Transverse colon (tissue), 4 donors: ENCODE results near the gene TRAF3. TPM values are rescaled to one million over a fixed set of nuclear protein-coding genes. Genes with fewer than 3 reads are reported as not detected.

ENCODE experiments used
- DNase-seq: peaks from one replicate; pipeline ENCODE4 v3.0.0-alpha.2; 2019
- H3K27ac ChIP-seq, 4 donors: fragments of 200-600 bp; sonication (generic); 2 replicates each; pipeline ENCODE4 v1.5.1; 2016 to 2018; ENCODE audit warnings: inconsistent platforms in 4 of 4
- H3K27me3 ChIP-seq: fragments of 200-600 bp; sonication (generic); 2 replicates; pipeline ENCODE4 v1.5.1; 2017; ENCODE audit warnings: inconsistent platforms
- H3K36me3 ChIP-seq, 4 donors: fragments of 200-600 bp; sonication (generic); 2 replicates each; pipeline ENCODE4 v1.5.1; 2017 to 2019; ENCODE audit warnings: inconsistent platforms in 4 of 4
- H3K4me1 ChIP-seq, 4 donors: fragments of 200-600 bp; sonication (generic); 2 replicates each; pipeline ENCODE4 v1.5.1; 2017 to 2020; ENCODE audit warnings: inconsistent platforms in 4 of 4
- H3K4me3 ChIP-seq, 4 donors: fragments of 200-600 bp; sonication (generic); 1 replicate in 1 of 4; 2 replicates in 3 of 4; pipeline versions ENCODE4 v1.5.1 to v1.6.1; 2017 to 2019; ENCODE audit warnings: inconsistent platforms in 4 of 4
- H3K9me3 ChIP-seq, 2 donors: fragments of 200-600 bp; sonication (generic); 2 replicates each; pipeline ENCODE4 v1.5.1; 2017 to 2019; ENCODE audit warnings: inconsistent platforms in 2 of 2
- CTCF ChIP-seq, 5 experiments: fragments of 200-600 bp in 3 of 5; fragments of 450-650 bp in 2 of 5; sonication (generic) in 3 of 5; IDR thresholded peaks; 1 replicate in 2 of 5; 2 replicates in 3 of 5; pipeline ENCODE4 v1.5.1; 2016 to 2017; ENCODE audit warnings: antibody characterized with exemption in 5 of 5, inconsistent platforms in 3 of 5, mild to moderate bottlenecking in 2 of 5, moderate library complexity in 1 of 5
- EP300 ChIP-seq: sonication (generic); formaldehyde crosslinking; IDR thresholded peaks from one replicate; pipeline ENCODE4 v1.6.1; 2017; ENCODE audit warnings: antibody characterized with exemption, low read depth
- POLR2A ChIP-seq: fragments of 450-650 bp; IDR thresholded peaks from one replicate; pipeline ENCODE4 v1.6.1; 2016; ENCODE audit warnings: antibody characterized with exemption, mild to moderate bottlenecking, moderate library complexity
- POLR2AphosphoS5 ChIP-seq, 3 donors: sonication (generic); formaldehyde crosslinking; IDR thresholded peaks; one replicate each; pipeline ENCODE4 v1.6.1; 2016; ENCODE audit warnings: antibody characterized with exemption in 3 of 3
- WGBS, 2 donors: methylation state at CpG; one replicate each; pipeline ENCODE4 v1.1.5; 2018; ENCODE audit warnings: low coverage in 1 of 2; 5-methylcytosine and 5-hydroxymethylcytosine counted together
- in situ Hi-C, 4 donors: fragments of 200-750 bp; cut with MboI; loops; one replicate each; pipeline versions ENCODE4 v1.15.0 to v1.15.1; 2017; ENCODE audit warnings: low sequenced_read_pairs in 3 of 4, low pct_ligation_motif_present in 1 of 4, low pct_unique_long_range_greater_than_20kb in 1 of 4
- intact Hi-C: fragments of 100-400 bp; cut with DNase I; formaldehyde crosslinking; loops from one replicate; pipeline ENCODE4 v1.15.1; 2023; ENCODE audit warnings: low total_unique reads
- total RNA-seq, 4 donors: library from RNA; depleted of rRNA; stranded (reverse); fragments of >200 nt; gene quantifications; one replicate each; pipeline ENCODE4 v1.1.0, GENCODE V29; 2016

The TRAF3 gene
- total RNA-seq, 4 donors from 2014 or later, result 18.7 to 28.9 (median 25.0) TPM

- intact Hi-C loops (no loop called here), in situ Hi-C loops (no loop called here)
- H3K27me3 ChIP-seq, result no peaks in the 10 kb centered on the region
- H3K27ac ChIP-seq, result no peak overlapping the region
- H3K4me3 ChIP-seq, result no peak overlapping the region
- no peaks in the 10 kb centered on the region for H3K9me3 ChIP-seq
- H3K4me1 ChIP-seq, result peaks cover 0 to 35% (median 13%) of the 10 kb centered on the region in 4 donors
- no peaks in the 10 kb centered on the region for H3K36me3 ChIP-seq
- TF ChIP-seq CTCF (IDR thresholded peaks at IDR 0.05), result no peak
- TF ChIP-seq POLR2A, result no peak
- TF ChIP-seq POLR2AphosphoS5 (IDR thresholded peaks at IDR 0.05), result no peak
- no peak for TF ChIP-seq EP300
- DNase-seq, result no peak
- 81 to 100% methylated on average over 3 to 4 of the region's 4 CpGs for WGBS, 2 donors
Measured at GRCh38 chr14:102781063-102781462, 3.8 kb downstream of the TRAF3 start.

- WGBS, 2 donors, result 83% methylated on average over 7 of the region's 7 CpGs; no CpG with 5 or more reads in 1 of the 2 donors
- no peak for DNase-seq
- in situ Hi-C loops (no loop called here), intact Hi-C loops (no loop called here)
- TF ChIP-seq EP300, result no peak
- TF ChIP-seq POLR2A, result no peak
- TF ChIP-seq CTCF (IDR thresholded peaks at IDR 0.05), result no peak
- no peak for TF ChIP-seq POLR2AphosphoS5 (IDR thresholded peaks at IDR 0.05)
- Histone ChIP-seq H3K4me3 (no peak overlapping the region), H3K27me3 (no peaks in the 10 kb centered on the region), H3K9me3 (no peaks in the 10 kb centered on the region), H3K4me1 (peaks cover 0 to 32% (median 10%) of the 10 kb centered on the region in 4 donors), H3K36me3 (no peaks in the 10 kb centered on the region), H3K27ac (no peak overlapping the region)
Measured at GRCh38 chr14:102782974-102783373, 5.7 kb downstream of the TRAF3 start.

GRCh38 chr14:102784892-102785594, 7.8 kb downstream of the TRAF3 start:
- WGBS, 2 donors, result 69 to 91% methylated on average over 4 to 7 of the region's 7 CpGs

GRCh38 chr14:102785595-102785963, 8.3 kb downstream of the TRAF3 start:
- Histone ChIP-seq H3K4me3 (no peak overlapping the region), H3K36me3 (no peaks in the 10 kb centered on the region), H3K9me3 (no peaks in the 10 kb centered on the region), H3K27ac (peak overlapping the region in 2 of 4 donors; percentile 34 to 44), H3K27me3 (no peaks in the 10 kb centered on the region), H3K4me1 (peaks cover 0 to 15% (median 0%) of the 10 kb centered on the region in 4 donors)
- 84 to 86% methylated on average over 1 to 3 of the region's 3 CpGs for WGBS, 2 donors
- DNase-seq, result no peak
- intact Hi-C loops, result no loop called here
- TF ChIP-seq POLR2AphosphoS5 (IDR thresholded peaks at IDR 0.05) (no peak), EP300 (no peak), CTCF (IDR thresholded peaks at IDR 0.05) (no peak), POLR2A (no peak)
- in situ Hi-C loops, result no loop called here

More at GRCh38 chr14:102784892-102785594, 7.8 kb downstream of the TRAF3 start:
- Histone ChIP-seq H3K36me3 (no peaks in the 10 kb centered on the region), H3K27ac (peak overlapping the region in 2 of 4 donors; percentile 34 to 44), H3K9me3 (no peaks in the 10 kb centered on the region), H3K4me1 (peaks cover 0 to 19% (median 0%) of the 10 kb centered on the region in 4 donors), H3K27me3 (no peaks in the 10 kb centered on the region), H3K4me3 (no peak overlapping the region)
- TF ChIP-seq POLR2A (no peak), CTCF (IDR thresholded peaks at IDR 0.05) (no peak)
- in situ Hi-C loops, result no loop called here
- no peak for DNase-seq
- intact Hi-C loops, result no loop called here
